HG03280 (cell line): ENCODE measurements around the gene SLC25A21.

Experiments used
- ATAC-seq: cut with Tn5 transposase; IDR thresholded peaks from one replicate; pipeline ENCODE4 v1.9.1; 2021; ENCODE audit warnings: mild to moderate bottlenecking, moderate library complexity; ENCODE audit not compliant: unreplicated experiment

SLC25A21 gene

GRCh38 chr14:37048666-37049071 is 123.7 kb downstream of the SLC25A21 start:
- no peak for ATAC-seq

- no peak for ATAC-seq
Observed at GRCh38 chr14:37047996-37048395, 124.4 kb downstream of the SLC25A21 start.

GRCh38 chr14:37047226-37047625 is 125.2 kb downstream of the SLC25A21 start:
- ATAC-seq, result no peak

GRCh38 chr14:37046815-37047214 is 125.6 kb downstream of the SLC25A21 start:
- no peak for ATAC-seq

- peak; percentile 52 for ATAC-seq
Observed at GRCh38 chr14:37045340-37046061, 126.9 kb downstream of the SLC25A21 start.

GRCh38 chr14:37037636-37038387 is 134.6 kb downstream of the SLC25A21 start:
- ATAC-seq, result no peak

- peak; percentile 59 for ATAC-seq
Observed at GRCh38 chr14:37036669-37037341, 135.6 kb downstream of the SLC25A21 start.

GRCh38 chr14:37035401-37035800 is 137.0 kb downstream of the SLC25A21 start:
- peak; percentile 10 for ATAC-seq

- ATAC-seq, result peak; percentile 81
Observed at GRCh38 chr14:37034410-37035285, 137.8 kb downstream of the SLC25A21 start.

GRCh38 chr14:37032863-37033262 is 139.5 kb downstream of the SLC25A21 start:
- no peak for ATAC-seq

GRCh38 chr14:37027188-37027824 is 145.1 kb downstream of the SLC25A21 start:
- no peak for ATAC-seq

GRCh38 chr14:37023875-37024565 is 148.4 kb downstream of the SLC25A21 start:
- ATAC-seq, result no peak

GRCh38 chr14:37021390-37021789 is 151.0 kb downstream of the SLC25A21 start:
- no peak for ATAC-seq

- ATAC-seq, result no peak
Observed at GRCh38 chr14:37019488-37019887, 152.9 kb downstream of the SLC25A21 start.

- no peak for ATAC-seq
Observed at GRCh38 chr14:37018571-37019240, 153.7 kb downstream of the SLC25A21 start.

- ATAC-seq, result no peak
Observed at GRCh38 chr14:37013078-37013477, 159.3 kb downstream of the SLC25A21 start.

- ATAC-seq, result no peak
Observed at GRCh38 chr14:36998686-36999085, 173.7 kb downstream of the SLC25A21 start.

GRCh38 chr14:36997843-36998242 is 174.6 kb downstream of the SLC25A21 start:
- ATAC-seq, result no peak
